CD4-positive, alpha-beta T cell treated with Interleukin-2 at 100 ng/mL for 4 hours (primary cell): ENCODE data around the gene CACNA1B.
"Not testable (repeated sequence)": the region's sequence is repeated elsewhere in the genome, so short reads cannot be mapped to it uniquely, and the experiment has no call there.

Experiments used
- DNase-seq: peaks from one replicate; pipeline ENCODE4 v3.0.0-alpha.2; 2020; ENCODE audit warnings: low spot score

Gene CACNA1B

DNA sequence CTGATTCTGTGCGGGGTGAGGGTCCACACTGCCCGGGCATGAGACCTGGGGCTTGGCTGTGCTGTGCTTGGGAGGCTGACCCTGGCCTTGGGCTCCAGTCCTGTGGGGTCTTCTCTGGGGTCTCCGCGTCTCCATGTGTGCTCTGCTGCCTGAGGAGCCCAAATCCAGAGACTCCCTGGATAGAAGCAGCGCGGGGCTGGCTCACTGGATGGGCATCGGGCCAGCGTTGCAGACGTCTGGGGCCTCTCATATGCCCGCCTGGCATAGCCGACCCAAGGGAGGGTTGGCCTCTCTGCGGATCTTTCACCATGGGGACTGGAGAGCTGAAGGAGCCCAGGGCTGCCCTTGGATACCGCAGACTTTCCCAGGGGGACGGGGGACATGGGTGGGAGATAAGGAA, 12.4 kb downstream of the CACNA1B start:
- not testable (repeated sequence) for DNase-seq

DNA sequence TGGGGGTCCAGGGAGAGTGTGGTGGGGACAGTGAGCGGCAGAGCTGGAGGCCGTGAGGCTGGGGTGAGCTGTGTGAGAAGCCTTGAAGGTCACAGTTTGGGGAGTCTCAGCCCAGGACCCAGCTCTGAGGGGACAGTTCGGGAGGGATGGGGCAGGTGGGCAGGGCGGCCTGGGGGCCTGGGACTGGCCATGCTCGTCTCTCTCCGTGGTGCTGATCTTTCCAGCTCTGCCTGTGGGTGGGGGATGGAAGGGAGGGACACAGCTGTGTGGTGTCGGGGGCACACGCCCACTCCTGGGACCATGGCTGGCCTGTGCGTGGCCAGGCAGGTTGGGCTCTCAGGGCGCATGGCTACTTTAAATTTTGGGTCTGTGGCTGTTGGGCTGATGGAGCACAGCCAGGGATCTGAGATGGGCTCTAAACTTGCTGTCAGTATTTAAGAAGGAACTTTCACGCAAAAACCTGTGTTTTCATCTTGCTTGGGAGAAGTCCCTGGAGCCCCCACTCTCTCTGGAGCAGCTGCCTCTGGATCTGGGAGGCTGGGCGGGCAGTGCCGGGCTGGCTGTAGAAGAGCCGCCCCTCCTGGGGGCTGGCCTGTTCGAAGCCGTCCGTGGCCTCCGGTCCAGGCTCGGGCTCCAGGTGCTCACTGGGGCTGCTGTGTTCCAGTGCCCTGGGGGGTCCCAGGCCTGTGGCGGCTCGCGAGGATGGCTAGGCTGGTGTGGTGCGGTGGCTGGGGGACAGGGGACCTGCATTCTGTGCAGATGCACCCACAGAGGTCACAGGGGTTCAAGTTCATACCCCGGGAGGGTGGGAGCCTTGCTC, 13.4 kb downstream of the CACNA1B start:
- DNase-seq: not testable (repeated sequence)

DNA sequence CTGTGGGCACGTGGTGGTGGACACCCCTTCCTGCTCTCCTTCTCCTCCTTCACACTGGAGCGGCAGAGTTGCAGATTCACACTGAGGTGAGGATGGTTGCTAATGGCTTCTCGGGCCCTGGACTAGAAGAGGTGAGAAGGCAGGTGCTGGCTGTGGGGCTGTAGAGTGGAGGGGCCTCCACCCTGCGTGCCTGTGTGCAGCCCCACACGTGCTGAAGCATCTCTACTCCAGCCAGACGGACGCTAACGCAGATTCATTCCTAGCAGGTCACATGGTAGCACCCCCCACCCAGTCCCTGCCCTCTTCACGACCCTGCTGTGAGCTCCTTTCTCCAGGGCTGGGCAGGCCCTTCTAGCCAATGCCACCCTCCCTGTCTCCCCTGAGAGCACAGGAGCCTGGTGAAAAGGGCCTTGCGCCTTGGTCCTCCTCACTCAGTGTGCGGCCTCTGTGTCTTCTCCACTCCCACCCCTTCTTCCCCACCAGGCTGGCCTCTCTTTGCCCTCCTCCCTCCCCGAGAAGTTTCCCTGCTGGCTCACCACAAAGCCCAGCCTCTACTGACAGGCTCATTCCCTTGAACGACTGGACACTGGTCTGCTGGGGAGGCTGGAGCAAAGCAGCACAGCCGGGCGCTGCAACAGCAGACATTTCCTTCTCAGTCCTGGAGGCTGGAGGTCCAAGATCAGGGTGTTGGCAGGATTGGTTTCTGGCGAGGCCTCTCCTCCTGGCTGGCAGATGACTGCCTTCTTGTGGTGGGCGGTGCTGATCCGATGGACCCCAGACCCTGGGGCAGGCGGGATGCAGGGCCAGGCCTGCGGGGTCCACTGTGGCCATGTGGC, 14.2 kb downstream of the CACNA1B start:
- no peak for DNase-seq

DNA sequence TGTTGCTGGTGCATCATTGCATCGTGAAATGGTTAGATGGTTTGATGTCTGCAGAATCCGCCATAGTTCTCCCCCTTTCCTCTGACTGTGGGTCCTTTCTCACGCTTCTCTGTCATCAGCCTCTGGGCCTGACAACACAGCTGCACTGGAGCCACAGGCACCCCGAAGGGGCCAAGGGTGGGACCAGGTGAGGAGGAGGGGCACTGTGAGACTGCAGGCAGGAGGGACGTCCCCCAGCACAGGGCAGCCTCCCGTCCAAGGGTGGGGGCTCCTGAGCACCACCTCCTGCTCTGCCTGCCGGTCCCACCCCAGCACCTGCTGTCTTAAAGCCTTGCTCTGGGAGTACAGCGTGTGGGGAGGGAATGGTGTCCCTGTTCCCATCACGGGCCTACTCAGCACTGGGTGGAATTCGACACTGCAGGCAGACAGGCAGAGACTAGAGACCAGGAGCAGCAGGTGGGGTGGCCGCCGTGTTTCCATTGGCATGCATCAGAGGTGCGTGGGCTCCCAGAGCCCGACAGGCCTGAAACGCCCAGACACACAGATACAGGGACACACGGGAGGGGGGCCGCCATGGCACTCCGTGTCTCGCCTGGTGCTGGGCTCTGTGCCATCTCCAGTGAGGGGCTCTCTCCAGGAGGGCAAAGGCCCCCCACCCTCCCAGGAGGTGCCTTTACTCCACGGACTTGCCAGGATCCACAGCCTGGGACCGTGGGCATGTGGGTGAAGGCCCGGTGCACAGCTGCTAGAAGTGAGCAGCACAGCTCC, 15.0 kb downstream of the CACNA1B start:
- DNase-seq: no peak

DNA sequence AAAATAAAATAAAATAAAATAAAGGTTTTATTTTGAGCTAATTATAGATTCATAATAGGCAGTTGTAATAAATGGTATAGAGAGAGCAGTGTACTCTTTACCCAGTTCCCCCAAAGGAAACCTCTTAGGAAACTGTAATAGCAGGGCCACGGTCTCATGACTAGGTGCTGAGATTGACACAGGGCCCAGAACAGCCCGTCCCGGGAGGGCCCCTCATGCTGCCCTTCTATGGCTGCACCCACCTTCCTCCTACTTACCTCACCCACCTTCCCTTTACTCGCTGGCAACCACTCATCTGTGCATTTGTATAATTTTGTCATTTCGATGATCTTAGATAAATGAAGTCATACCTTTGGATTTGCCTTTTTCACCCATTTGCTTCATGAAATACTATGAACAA, 16.1 kb downstream of the CACNA1B start:
- DNase-seq: no peak

DNA sequence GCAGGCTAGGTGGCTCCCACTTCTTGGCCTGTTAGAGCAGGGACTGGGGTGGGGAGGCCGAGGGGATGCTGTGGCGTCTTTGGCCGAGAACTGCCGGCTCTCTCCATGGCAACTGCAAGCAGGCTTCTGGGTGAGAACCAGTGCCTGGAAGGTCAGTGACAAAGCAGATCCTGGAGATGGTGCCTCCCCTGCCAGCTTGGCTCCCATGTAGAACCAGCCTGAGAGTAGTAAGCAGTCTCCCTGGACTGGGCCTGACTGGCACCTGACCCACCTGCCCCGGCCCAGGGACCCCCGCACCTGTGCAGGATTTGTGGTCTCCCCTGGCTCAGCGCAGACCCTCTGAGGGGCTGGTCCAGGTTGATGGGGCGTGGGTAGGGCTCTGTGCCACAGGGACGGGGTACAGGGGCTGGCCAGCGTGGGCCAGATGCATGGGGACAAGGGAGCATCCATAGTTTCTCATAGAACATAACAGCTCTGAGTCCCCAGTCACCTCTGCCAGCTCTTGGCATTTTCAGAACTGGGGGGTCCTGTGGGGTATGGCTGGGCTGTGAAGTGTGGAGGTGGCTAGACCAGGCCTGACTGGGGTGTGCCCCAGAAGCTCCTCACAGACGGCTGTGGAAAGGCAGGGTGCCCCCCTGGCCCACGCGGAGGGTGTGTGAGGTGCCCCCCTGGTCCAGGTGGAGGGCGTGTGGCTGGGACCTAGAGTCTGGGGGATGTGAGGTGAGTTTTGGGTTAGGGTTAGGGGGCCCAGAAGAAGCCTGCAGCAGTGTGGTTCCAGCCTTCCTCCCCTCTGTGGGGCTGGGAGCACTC, 22.2 kb downstream of the CACNA1B start:
- DNase-seq: no peak

DNA sequence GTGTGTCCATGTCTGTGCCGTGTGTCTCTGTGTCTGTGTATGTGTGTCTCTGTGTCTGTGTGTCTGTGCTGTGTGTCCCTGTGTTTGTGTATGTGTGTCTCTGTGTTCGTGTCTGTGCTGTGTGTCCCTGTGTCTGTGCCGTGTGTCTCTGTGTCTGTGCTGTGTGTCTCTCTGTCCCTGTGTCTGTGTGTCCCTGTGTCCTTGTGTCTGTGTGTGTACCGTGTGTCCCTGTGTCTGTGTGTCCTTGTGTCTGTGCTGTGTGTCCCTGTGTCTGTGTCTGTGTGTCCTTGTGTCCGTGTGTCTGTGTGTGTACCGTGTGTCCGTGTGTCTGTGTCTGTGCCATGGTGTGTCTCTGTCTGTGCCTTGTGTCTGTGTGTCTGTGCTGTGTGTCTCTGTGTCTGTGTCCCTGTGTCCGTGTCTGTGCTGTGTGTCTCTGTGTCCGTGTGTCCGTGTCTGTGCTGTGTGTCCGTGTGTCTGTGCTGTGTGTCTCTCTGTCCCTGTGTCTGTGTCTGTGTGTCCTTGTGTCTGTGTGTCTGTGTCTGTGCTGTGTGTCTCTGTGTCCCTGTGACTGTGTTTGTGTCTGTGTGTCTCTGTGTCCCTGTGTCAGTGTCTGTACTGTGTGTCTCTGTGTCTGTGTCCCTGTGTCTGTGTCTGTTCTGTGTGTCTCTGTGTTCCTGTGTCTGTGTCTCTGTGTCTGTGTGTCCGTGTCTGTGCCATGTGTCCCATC, 23.2 kb downstream of the CACNA1B start:
- no peak for DNase-seq

DNA sequence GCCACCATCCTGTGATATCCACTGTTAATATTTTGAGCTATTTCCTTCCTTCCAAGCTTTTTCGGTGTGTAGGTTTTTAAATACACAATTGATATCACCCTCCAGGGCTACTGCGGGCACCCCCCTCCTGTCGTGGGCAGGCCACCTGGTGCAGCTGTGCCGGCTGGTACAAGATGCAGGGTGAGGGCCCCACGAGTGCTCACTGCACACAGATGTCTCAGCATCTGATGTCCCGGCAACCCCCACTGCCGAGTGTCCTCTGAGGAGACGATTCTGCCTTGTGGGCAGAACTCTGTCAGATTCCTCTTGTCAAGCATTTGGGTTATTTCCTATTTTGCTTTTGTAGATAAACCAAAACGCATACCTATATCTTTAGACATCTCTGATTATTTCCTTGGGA, 25.1 kb downstream of the CACNA1B start:
- DNase-seq: no peak

DNA sequence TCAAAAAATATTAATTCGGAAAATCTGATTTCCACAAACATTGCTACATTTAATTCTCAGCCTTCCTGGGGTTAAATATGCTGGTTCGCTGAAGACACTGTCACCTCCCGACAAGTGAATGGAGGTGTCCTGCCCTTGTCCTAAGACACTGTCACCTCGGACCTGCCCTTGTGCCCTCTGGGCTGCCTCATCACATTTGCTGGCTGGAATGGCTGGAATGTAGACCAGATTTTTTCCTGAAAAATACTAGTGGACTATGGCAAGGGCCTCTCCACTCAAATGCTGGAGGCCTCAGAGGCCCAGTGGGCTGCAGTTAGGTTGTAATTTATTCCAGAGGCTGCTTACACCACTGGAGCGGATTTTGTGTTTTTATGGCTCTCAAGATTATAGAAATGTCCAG, 28.2 kb downstream of the CACNA1B start:
- no peak for DNase-seq

DNA sequence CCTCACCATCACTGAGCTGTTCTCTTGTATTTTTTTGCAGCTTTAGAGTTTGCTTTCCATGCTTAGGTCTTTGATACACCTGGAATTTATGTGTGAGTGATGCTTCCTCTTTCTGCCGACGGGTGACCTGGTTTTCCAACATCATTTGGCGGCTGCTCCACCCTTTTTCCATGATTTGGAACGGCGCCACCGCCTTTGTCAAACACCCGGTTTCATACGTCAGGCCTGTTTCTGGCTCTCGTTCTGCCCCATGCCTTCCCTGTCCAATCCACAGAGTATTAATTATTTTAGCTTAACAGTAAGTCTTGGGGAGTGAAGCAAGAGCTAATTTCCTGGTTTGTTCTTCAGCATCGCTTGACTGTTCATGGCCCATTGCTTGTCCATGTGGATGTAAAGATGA, 30.2 kb downstream of the CACNA1B start:
- DNase-seq: no peak

DNA sequence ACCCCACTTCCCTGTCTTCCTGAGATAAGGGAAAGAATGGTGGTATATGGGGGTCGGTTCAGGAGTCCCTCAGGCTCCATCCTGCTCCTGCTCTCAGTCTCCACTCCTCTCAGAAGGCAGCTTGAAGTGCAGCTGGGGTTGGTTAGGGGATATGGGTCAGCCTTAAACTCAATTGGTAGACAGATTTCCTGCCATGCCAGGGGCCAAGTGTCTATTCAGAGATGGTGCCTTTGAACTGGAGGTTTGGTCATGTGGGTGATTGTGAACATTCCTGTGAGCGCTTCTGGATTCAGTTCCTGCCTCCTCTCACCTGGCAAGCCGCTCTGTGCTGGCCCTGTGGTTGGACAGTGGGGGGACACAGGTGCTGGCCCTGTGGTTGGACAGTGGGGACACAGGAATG, 35.1 kb downstream of the CACNA1B start:
- DNase-seq: no peak

DNA sequence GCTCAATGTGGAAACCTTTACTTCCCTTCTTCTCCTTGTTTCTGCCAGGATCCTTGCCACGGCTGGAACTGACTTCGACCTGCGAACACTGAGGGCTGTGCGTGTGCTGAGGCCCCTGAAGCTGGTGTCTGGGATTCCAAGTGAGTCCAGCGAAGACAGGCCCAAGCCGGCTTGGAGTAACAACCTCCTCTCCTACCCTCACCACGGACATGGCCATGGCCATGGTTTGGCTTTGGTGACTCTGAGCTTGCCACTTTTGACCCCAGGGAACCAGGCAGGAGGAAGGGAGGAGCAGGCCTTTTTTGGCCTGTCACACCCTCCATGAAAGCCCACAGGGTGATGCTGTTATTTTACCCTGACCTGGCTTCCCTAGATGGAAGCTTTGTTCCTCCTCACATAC, 35.5 kb downstream of the CACNA1B start:
- no peak for DNase-seq

DNA sequence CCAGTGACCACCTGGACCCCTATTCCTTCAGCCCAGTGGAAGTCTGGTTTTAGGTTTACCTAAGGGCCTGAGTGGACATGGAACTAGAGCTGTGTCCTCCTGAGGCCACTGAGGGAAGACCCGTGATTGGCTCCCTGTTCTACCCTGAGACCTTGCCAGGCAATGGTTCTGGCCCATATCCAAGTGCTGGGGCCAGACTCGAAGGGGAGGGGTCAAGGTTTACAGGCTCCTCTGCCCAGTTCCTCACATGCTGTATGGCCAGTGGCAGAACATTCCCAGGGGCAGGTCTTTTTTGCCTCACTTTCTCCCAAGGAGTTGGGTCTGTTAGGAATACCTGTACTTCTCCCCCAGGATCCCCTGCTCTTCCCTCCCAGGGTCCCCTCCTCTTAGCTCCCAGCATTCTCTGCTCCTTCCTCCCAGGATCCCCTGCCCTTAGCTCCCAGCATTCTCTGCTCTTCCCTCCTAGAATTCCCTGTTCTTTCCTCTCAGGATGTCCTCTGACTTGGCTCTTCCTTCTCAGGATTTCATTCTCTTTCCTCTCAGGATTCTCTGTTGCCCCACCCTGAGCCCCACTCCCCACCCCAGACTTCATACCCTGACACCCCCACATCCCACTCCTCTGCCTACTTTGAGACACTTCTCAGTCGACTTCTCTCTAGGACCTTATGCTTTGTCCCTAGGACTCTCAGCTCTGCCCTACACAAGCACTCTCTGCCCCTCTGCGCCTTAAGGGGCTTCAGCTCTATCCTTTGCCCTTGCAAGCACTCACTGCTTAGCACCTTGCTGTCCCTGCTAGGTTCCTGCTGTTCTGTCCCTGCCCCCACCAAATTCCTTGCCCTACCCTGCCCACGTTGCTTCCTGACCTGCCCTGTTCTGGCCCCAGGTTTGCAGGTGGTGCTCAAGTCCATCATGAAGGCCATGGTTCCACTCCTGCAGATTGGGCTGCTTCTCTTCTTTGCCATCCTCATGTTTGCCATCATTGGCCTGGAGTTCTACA, 36.5 kb downstream of the CACNA1B start:
- DNase-seq: no peak

DNA sequence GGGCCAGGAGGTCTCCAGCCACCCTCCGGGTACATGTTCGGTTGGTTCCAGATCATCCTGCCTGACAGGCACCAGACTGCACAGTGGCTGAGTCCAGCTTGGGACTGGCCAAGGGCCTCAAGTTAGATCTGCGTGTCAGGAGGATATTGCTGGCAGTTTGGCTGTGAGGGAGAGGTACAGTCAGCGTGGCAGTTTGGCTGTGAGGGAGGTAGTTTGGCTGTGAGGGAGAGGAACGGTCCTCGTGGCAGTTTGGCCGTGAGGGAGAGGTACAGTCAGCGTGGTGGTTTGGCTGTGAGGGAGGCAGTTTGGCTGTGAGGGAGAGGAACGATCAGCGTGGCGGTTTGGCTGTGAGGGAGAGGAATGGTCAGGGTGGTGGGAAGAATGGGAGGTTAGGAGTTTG, 39.0 kb downstream of the CACNA1B start:
- DNase-seq: no peak

DNA sequence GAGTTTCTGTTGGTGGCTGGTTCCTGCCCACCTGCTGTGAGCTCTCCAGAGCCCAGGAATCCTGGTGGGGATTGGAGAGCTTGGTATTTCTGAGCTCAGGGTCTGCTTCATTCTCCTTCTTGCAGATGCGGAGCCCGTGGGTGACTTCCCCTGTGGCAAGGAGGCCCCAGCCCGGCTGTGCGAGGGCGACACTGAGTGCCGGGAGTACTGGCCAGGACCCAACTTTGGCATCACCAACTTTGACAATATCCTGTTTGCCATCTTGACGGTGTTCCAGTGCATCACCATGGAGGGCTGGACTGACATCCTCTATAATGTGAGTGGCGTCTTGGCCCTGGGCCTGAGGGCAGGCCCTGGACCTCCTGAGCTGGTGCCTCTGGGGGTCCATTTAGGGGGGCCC, 39.5 kb downstream of the CACNA1B start:
- DNase-seq: no peak

DNA sequence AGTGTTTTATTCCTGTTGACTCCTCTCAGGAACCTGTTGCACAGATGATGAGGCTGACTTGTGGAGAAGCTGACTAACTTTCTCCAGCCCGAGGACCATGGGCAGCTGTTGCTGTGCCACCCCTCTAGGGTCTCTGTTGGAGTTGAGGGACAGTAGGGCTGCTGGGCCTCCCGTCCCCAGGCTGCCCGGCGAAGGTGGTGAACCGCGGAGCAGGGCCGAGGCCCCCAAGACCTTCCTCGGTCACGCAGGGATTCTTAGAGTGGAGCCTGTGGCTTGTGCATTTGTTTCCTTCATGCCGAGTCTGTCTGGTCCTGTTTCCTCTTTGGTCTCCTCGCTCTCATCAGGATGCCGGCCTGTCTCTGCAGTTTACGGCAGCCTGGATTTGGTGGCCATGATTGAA, 40.2 kb downstream of the CACNA1B start:
- DNase-seq: no peak

DNA sequence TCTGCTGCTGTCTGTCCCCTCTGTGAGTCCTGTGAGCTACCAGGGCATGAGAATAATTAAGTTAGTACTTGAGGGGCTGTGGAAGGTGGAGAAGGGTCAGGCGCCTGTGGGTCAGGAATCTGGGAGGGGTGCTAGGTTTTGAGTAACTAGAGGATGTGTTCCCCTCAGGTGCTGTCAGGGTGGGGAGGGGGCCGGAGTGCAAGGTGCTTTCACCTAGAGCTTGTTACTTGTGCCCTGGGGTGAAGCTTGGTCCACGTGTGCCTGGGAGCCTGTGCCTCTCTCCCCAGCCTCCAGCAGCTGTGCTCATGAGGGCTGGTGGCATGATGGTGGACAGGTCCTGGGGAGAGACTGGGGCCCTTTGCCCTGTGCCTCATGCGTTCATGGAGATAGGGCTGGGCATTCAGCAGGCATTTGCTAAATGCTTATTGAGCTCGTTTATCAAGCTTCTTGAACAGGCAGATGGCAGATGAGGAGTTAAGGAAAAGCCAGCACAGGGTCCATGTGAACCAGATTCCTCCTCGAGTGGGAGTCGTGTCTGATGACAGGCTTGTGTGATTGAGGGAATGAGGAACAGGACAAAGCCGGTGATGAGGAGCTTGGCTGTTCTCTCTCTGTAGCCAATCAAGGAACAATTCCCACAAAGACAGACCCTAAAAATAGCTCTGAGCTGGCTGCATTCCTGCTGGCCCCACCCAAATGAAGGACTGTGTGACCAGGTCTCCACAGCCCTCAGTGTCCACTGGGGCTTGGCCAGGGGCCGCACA, 40.9 kb downstream of the CACNA1B start:
- no peak for DNase-seq

DNA sequence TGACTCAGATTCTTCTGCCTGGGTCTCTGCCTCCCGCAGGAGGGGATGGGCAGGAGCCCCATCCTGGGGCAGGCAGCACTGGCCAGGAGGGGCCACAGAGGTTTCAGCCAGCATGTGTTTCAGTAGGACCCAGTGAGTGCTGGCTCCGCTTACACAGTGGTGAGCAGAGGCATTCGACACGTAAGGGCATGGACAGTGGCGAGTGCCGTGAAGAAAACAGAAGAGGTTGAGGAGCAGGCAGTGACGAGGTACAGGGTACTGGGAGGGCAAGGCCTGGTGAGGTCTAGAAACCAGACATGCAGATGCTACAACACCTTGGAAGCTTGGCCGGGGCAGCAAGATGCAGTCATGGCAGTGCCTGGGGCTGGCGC, 41.5 kb downstream of the CACNA1B start:
- no peak for DNase-seq

DNA sequence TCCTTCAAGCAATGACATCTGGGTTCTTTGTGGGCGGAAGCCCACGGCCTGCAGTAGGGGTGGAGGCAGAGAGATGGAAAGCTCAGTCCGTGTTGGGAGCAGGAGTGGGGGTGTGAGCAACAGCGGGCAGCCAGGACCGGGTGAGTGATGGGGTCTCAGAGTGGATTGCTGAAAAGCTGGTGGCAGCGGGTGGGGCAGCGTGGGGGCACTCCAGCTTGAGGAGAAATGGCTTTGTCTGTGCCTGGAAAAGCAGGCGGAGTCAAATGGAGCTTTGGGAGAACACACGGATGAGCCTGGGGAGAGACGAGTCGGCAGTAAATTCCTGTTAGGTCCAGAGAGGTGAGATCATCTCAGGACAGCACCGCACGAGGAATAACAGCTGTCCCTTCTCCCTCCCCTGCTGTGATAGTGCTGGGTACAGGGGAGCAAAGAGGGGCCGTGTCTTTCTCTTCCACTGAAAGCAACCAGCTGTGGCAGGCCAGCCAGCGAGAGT, 42.1 kb downstream of the CACNA1B start:
- no peak for DNase-seq
